Stromal cell of bone marrow (primary cell): ENCODE results near the gene PTTG1.
"Not testable (repeated sequence)": the region's sequence is repeated elsewhere in the genome, so short reads cannot be mapped to it uniquely, and the experiment has no call there.

Source experiments
- DNase-seq: peaks from one replicate; pipeline ENCODE4 v3.0.0-alpha.2; 2012; ENCODE audit warnings: low read depth

Gene PTTG1

GRCh38 chr5:160423099-160423498, 1.4 kb downstream of the PTTG1 start:
- no peak for DNase-seq

GRCh38 chr5:160427607-160428006, 6.0 kb downstream of the PTTG1 start:
- DNase-seq: no peak

DNA sequence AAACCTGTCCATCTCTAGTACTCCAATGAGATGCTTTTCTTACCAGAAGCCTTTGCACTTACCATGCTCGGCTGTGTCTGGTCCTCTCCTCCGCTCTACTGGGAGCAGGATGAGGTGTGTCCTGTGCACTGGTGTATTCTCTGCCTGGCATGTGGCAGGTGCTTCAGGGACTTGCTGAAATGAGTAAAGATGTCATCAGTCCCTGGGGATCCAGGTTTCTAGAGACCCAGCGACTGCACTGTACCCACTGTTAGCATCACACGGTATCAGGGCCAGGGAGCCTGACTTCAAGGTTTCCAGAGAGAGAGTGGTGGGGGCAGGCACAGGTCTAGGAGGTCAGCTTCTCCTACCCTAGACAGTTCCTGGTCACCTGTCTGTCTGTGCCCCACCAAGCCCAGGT, 10.5 kb downstream of the PTTG1 start:
- no peak for DNase-seq

DNA sequence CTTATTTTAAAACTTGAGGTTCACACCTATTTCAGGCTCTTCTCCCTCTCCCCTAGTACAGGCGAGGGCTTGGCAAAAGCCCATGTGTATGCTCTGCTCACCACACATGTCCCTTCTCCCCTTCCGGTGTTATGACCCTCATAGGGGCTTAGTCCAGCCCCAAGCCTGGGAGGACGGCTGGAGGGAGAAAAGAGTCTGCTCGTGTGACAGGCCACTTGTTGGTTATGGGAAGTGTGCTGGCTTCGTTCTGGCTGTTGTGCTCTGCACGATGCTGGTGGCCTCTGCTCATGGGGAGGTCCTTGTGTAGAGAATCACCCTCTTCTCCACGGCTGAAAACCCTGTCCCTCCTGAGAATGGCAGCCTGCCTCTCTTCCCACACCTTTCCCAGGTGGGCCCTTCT, 11.1 kb downstream of the PTTG1 start:
- no peak for DNase-seq

DNA sequence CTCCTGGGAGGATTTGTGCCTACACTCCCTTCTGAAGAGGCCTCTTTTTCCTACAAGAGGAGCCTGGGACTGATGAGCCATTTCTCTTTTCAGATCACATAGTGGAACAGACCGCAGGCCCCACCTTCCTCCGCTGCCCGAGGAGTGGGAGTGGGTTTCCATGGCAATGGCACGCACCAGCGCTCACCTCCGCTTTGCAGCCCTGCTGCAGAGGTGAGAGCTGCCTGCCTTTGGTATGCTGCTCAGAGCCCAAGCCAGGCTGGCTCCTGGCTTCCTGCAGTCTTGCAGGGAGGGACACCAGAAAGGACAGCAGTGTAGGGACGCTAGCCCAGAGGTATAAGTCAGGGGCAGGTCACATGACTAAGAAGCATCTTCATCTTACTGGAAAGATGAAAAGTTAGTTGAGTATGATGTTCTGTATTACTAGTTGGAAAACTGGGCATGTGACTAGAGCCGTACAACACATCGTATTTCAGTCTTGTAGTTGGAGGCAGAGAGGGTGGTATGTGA, 12.4 kb downstream of the PTTG1 start:
- DNase-seq: no peak

GRCh38 chr5:160435532-160435931, 13.9 kb downstream of the PTTG1 start:
- no peak for DNase-seq

- DNase-seq: no peak
These were observed 14.4 kb downstream of the PTTG1 start for GRCh38 chr5:160436017-160436416.

DNA sequence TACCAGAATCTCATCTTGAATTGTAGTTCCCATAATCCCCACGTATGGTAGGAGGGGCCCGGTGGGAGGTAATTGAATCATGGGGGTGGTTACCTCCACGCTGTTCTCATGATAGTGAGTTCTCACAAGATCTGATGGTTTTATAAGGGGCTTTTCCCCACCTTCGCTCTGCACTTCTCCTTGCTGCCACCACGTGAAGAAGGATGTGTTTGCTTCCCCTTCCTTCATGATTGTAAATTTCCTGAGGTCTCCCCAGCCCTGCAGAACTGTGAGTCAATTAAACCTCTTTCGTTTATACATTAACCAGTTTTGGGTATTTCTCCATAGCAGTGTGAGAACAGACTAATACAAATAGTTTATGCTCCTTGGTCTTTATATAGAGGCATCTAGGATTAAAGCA, 15.0 kb downstream of the PTTG1 start:
- DNase-seq: not testable (repeated sequence)

DNA sequence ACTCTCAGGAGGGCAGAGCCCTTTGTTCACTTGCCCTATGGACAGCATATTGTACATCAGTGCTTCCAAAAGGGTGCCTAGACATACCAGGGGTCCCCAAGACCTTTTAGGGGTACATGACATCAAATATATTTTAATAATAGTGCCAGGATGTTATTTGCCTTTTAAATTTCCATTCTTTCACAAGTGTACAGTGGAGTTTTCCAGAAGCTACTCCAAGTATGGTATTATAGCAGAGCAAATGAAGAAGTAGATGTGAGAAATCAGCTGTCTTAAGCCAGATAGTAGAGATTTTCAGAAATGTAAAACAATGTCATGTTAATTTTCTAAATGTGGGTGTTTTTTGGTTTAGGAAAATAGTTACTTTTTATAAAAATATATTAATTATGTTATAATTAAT, 15.6 kb downstream of the PTTG1 start:
- no peak for DNase-seq

DNA sequence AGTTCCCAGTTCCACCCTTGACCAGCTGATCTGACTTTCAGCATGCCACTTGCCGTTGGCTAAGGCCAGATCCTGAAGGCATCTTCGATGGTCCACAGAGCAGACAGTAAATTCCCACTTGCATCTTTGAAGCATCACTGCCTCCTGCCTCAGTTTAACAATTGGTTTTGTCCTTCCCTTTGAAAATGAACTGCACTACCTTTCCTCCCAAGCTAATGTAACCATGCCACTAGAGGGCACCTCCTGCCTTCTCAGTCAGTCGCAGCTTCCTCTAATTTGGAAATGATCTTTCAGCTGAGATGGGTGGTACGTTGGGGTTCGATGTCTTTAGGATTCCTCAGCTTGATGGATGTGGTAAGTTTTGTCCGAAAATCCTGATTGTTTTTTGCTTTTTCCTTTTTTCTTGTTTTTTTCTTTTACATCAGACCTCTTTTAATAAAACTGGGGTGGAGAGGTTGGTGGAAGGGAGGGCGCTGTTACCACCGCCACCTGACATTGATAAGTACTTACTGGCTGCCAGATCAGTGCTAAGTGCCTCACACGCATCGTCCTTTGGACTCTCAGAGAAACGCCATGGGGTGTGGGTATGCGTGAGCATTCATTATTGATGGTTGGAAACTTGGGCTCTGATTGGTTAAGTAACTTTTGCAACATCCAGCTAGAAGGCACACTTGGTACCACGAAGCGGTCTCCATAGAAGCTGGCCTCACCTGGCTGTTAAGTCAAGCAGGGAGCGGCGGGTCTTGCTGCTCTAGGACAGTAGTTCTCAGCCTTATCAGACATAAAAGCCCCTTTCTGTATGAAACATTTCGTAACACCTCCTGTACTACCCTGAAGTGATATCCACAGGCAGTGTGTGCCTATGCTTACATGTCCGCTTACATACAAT, 16.9 kb downstream of the PTTG1 start:
- peak; percentile 46 for DNase-seq

DNA sequence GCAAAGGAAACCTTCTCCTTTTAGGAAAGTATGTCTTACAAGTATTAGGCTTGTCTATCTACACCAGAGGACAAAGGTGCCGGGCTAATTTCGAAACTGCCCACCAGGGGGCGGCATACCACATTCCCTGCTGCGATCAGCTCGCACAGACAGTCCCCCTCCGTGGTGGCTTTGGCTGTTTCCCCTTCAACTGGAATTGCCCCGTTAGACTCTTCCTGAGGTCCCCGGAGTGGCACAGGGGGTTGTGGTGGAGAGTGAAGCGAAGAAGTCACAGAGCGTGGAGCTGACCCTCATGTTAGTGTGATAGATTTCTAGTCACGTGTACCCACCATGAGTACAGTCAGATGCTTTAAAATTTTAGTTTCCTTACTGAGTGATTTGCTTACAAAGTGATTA, 17.5 kb downstream of the PTTG1 start:
- DNase-seq: peak; percentile 43

DNA sequence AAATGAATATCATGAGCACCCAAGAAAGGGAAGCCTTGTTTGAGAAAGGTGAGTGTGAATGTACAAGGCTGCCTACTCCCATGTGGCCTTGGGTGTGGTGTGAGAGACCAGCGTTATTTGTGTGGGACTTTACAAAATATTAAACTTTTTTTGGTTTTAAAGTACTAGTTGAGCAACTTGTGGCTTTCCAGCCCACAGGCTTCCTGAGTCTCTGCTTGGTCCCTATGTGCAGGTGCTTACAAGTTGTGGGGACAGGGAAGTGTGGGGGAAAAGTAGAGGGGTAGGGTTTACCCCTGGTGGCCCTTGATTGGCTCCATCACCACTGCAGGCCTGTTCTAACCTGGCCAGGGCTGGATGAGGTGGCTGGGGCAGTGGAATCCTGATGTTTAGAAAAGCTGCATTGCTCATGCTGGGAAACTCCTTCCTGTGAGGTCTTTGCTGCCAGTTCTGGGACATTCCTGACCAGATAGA, 19.7 kb downstream of the PTTG1 start:
- DNase-seq: no peak

- no peak for DNase-seq
These were observed 21.3 kb downstream of the PTTG1 start for GRCh38 chr5:160442824-160443431.

DNA sequence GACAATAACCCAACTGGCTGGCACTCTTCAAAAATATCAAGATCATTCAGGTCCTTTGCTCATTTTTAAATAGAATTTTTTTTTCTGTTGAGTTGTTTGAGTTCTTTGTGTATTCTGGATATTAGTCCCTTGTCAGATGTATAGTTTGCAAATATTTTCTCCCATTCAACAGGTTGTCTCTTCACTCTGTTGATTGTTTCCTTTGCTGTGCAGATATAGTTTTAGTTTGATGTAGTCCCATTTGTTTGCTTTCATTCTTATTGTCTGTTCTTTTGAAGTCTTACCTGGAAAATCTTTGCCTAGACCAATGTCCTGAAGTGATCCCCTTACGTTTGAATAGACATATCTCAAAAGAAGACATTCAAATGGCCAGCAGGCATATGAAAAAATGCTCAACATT, 22.8 kb downstream of the PTTG1 start:
- DNase-seq: no peak

DNA sequence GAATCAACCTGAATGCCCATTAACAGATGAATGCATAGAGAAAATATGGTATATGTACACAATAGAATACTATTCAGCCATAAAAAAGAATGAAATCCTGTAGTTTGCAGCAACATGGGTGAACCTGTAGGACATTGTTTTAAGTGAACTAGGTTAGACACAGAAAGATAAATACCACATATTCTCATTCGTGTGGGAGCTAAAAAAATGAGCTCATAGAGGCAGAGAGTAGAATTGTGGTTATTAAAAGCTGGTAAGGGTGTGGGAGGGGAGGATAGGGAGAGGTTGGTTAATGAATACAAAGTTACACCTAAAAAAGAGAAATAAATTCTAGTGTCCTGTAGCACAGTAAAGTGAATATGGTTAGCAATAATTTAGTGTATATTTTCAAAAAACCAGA, 23.5 kb downstream of the PTTG1 start:
- no peak for DNase-seq

DNA sequence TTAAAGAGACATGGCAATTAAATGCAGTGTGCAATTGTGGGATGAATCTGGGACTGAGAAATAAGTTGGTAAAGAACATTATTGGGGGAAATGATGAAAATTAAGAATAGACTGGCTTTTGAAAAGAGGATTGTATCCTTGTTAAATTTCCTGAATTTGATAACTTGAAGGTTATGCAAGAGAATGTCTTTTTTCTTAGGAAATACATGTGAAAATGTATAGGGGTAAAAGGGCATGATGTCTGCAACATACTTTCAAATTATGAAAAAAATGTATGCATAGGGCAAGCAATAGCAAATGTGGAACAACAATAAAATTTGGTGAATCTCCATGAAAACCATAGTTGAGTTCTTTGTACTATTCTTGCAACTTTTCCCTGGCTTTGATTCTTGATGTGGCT, 24.1 kb downstream of the PTTG1 start:
- no peak for DNase-seq

GRCh38 chr5:160448886-160449285, 27.2 kb downstream of the PTTG1 start:
- no peak for DNase-seq

GRCh38 chr5:160449458-160449857, 27.8 kb downstream of the PTTG1 start:
- DNase-seq: no peak

GRCh38 chr5:160450164-160450932, 28.7 kb downstream of the PTTG1 start:
- DNase-seq: no peak

DNA sequence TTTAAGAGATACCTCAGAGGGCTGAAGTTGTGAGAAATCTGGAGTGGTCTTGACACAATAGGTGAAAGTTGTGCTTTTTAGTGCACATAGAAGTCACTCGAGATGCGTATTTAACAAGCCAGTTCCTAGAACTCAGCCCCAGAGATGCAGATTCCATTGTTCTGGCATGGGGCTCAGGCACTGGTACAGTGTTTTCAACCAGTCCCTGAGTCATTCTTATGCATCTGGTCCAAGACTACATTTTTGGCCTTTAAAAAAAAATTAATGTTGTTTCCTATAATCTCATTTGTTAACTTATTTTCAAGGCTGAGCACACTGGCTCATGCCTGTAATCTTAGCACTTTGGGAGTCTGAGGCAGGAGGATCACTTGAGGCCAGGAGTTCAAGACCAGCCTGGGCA, 29.6 kb downstream of the PTTG1 start:
- no peak for DNase-seq

DNA sequence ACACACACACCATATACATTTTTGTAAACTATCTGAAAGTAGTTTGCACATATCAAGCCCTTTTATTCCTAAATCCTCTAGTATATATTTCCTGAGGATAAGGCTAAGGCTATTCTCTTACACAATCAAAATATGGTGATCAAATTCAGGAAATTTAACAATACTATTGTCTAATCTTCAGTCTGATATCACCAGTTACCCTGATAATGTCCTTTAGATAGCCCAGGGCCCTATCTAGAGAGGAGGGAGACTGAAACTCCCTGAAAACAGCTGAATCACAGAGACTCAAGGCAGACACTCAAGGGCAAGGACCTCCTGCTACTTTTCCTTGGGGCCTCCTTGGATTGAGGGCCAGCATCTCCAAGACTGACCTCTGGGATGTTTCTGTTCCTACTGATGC, 30.4 kb downstream of the PTTG1 start:
- DNase-seq: no peak

- no peak for DNase-seq
These were observed 31.1 kb downstream of the PTTG1 start for GRCh38 chr5:160452795-160453194.

- DNase-seq: no peak
These were observed 32.1 kb downstream of the PTTG1 start for GRCh38 chr5:160453751-160454150.
